Measurements from ENCODE around the gene BEND7. TPM values are rescaled to one million over a fixed set of nuclear protein-coding genes. Genes with fewer than 3 reads are reported as not detected.

BEND7 gene
- total and polyA plus RNA-seq, 2 of the 13 experiments (the other 11 are each of a cell fraction or from before 2014, with no cell fraction given) = 14.1 to 17.1 TPM

- H3K4me1 ChIP-seq (ENCODE audit: insufficient read depth, low read length) = no peaks in the 10 kb centered on the region
- no peaks in the 10 kb centered on the region for H4K20me1 ChIP-seq (ENCODE audit: insufficient read depth, low read length)
- no peak overlapping the region for H3K4me3 ChIP-seq (replicated peaks in 1 of 3; ENCODE audit: insufficient read depth in 1 of 3, low read depth in 2 of 3, low read length in 3 of 3)
- FAIRE-seq (no peak), ATAC-seq (no peak), DNase-seq (ENCODE audit: low spot score) (no peak)
- H3K4me2 ChIP-seq (ENCODE audit: low read depth, low read length) = no peak overlapping the region
- H3K27me3 ChIP-seq (ENCODE audit: control insufficient read depth in 1 of 2, insufficient read depth in 2 of 2, low read length in 2 of 2) = no peaks in the 10 kb centered on the region
- no peak overlapping the region for H3K9ac ChIP-seq (ENCODE audit: insufficient read depth, low read depth, low read length)
- POLR2A ChIA-PET = interaction anchor here (2.2 kb wide), 1 partner anchor 13 kb away, joined by 4 read pairs; the partner anchor contains the start of gene PRPF18
- no peaks in the 10 kb centered on the region for H3K36me3 ChIP-seq (replicated peaks in 1 of 2; ENCODE audit: control insufficient read depth in 1 of 2, insufficient read depth in 2 of 2, low read length in 2 of 2)
- no TSS peak for BruUV-seq (replicated peaks)
- CTCF ChIA-PET (ENCODE audit: low intra/inter-chr PET ratio, low total read pairs) = no interaction called here
- H3K9me3 ChIP-seq (ENCODE audit: low read length) = no peaks in the 10 kb centered on the region
- H2AFZ ChIP-seq (ENCODE audit: low read length) = no peak overlapping the region
- TF ChIP-seq ZNF253 (CRISPR knock-in tag; IDR thresholded peaks at IDR 0.05; ENCODE audit: borderline replicate concordance) (no peak), ZNF160 (CRISPR knock-in tag; IDR thresholded peaks at IDR 0.05) (peak; percentile 57; the same call in 1 of the 2 replicates), ZNF136 (CRISPR knock-in tag; IDR thresholded peaks at IDR 0.05; ENCODE audit: low read depth) (no peak)
- TF ChIP-seq, protein P1, sequence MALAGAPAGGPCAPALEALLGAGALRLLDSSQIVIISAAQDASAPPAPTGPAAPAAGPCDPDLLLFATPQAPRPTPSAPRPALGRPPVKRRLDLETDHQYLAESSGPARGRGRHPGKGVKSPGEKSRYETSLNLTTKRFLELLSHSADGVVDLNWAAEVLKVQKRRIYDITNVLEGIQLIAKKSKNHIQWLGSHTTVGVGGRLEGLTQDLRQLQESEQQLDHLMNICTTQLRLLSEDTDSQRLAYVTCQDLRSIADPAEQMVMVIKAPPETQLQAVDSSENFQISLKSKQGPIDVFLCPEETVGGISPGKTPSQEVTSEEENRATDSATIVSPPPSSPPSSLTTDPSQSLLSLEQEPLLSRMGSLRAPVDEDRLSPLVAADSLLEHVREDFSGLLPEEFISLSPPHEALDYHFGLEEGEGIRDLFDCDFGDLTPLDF (CRISPR knock-in tag; IDR thresholded peaks at IDR 0.05) = no peak
- in situ Hi-C loops (cut with HindIII; ENCODE audit: extremely low pct_ligation_motif_present, low pct_unique_long_range_greater_than_20kb) (no loop called here), intact Hi-C loops (cut with micrococcal nuclease; ENCODE audit: unreplicated experiment) (no loop called here)
- no peak overlapping the region for H3K27ac ChIP-seq (ENCODE audit: extremely low read length, insufficient read depth, low read length)
- no peaks in the 10 kb centered on the region for H3K79me2 ChIP-seq (ENCODE audit: insufficient read depth, low read length)
- 3% methylated on average over 4 of the region's 4 CpGs for WGBS (ENCODE audit: low lambda C conversion rate)
These were observed 45.1 kb upstream of the BEND7 start for GRCh38 chr10:13573960-13574359.

- BruUV-seq (replicated peaks) = no TSS peak
- POLR2A ChIA-PET = no interaction called here
- Histone ChIP-seq H3K4me1 (ENCODE audit: insufficient read depth, low read length) (no peaks in the 10 kb centered on the region), H3K27me3 (ENCODE audit: control insufficient read depth in 1 of 2, insufficient read depth in 2 of 2, low read length in 2 of 2) (no peaks in the 10 kb centered on the region), H3K4me2 (ENCODE audit: low read depth, low read length) (no peak overlapping the region), H3K9me3 (ENCODE audit: low read length) (no peaks in the 10 kb centered on the region), H3K27ac (ENCODE audit: extremely low read length, insufficient read depth, low read length) (no peak overlapping the region), H3K4me3 (replicated peaks in 1 of 3; ENCODE audit: insufficient read depth in 1 of 3, low read depth in 2 of 3, low read length in 3 of 3) (no peak overlapping the region), H3K9ac (ENCODE audit: insufficient read depth, low read depth, low read length) (no peak overlapping the region), H3K79me2 (ENCODE audit: insufficient read depth, low read length) (no peaks in the 10 kb centered on the region), H3K36me3 (replicated peaks in 1 of 2; ENCODE audit: control insufficient read depth in 1 of 2, insufficient read depth in 2 of 2, low read length in 2 of 2) (no peaks in the 10 kb centered on the region), H4K20me1 (ENCODE audit: insufficient read depth, low read length) (no peaks in the 10 kb centered on the region), H2AFZ (ENCODE audit: low read length) (no peak overlapping the region)
- WGBS (ENCODE audit: low lambda C conversion rate) = 1% methylated on average over 5 of the region's 5 CpGs
- TF ChIP-seq ZNF589 (CRISPR knock-in tag; conservative IDR thresholded peaks at IDR 0.05) (no peak), ELF4 (CRISPR knock-in tag; IDR thresholded peaks at IDR 0.05; ENCODE audit: borderline replicate concordance) (no peak), ZNF558 (CRISPR knock-in tag; IDR thresholded peaks at IDR 0.05; ENCODE audit: borderline replicate concordance) (no peak), NFE2L2 (IDR thresholded peaks at IDR 0.05; ENCODE audit: low read length) (no peak), SALL1 (CRISPR knock-in tag; IDR thresholded peaks at IDR 0.05) (no peak)
- ATAC-seq (no peak), DNase-seq (ENCODE audit: low spot score) (no peak), FAIRE-seq (no peak)
- intact Hi-C loops (cut with micrococcal nuclease; ENCODE audit: unreplicated experiment) (no loop called here), in situ Hi-C loops (cut with HindIII; ENCODE audit: extremely low pct_ligation_motif_present, low pct_unique_long_range_greater_than_20kb) (no loop called here)
- CTCF ChIA-PET (ENCODE audit: low intra/inter-chr PET ratio, low total read pairs) = no interaction called here
These were observed 42.7 kb upstream of the BEND7 start for GRCh38 chr10:13571541-13571940.

All from HepG2 (cell line).